HepG2 (cell line): ENCODE results near the gene PPP1R9B. TPM values are rescaled to one million over a fixed set of nuclear protein-coding genes. Genes with fewer than 3 reads are reported as not detected.

Source experiments
- ARNT2 ChIP-seq: sonication (generic); formaldehyde crosslinking; IDR thresholded peaks from 2 replicates; pipeline ENCODE4 v1.8.0; 2022; ENCODE audit warnings: mild to moderate bottlenecking, low read depth, missing genetic modification reagents, moderate library complexity
- BCL6 ChIP-seq: IDR thresholded peaks from 2 replicates; pipeline ENCODE4 v1.6.1; 2016; ENCODE audit warnings: missing genetic modification reagents, missing compliant biosample characterization
- DPF2 ChIP-seq: sonication (generic); formaldehyde crosslinking; IDR thresholded peaks from 2 replicates; pipeline ENCODE4 v1.4.0; 2020; ENCODE audit warnings: mild to moderate bottlenecking, low read depth, missing genetic modification reagents, borderline replicate concordance
- HMG20B ChIP-seq: conservative IDR thresholded peaks from 2 replicates; pipeline ENCODE4 v1.6.1; 2016; ENCODE audit warnings: missing genetic modification reagents, missing compliant biosample characterization
- MAFF ChIP-seq: IDR thresholded peaks from 2 replicates; pipeline ENCODE4 v1.6.1; 2011; ENCODE audit warnings: low read depth, low read length, improper control_type of control experiment
- NR2F6 ChIP-seq, 2 experiments: IDR thresholded peaks; 2 replicates each; pipeline ENCODE4 v1.6.1; 2016; ENCODE audit warnings: antibody characterized with exemption in 1 of 2, mild to moderate bottlenecking in 1 of 2
- RFXAP ChIP-seq: sonication (generic); formaldehyde crosslinking; IDR thresholded peaks from 2 replicates; pipeline ENCODE4 v1.4.0; 2020; ENCODE audit warnings: missing genetic modification reagents, borderline replicate concordance
- SAP130 ChIP-seq: IDR thresholded peaks from 2 replicates; pipeline ENCODE4 v1.6.1; 2016; ENCODE audit warnings: low read depth
- SNAPC2 ChIP-seq: sonication (generic); formaldehyde crosslinking; IDR thresholded peaks from 2 replicates; pipeline ENCODE4 v1.8.1; 2022; ENCODE audit warnings: mild to moderate bottlenecking, missing genetic modification reagents
- SP5 ChIP-seq: IDR thresholded peaks from 2 replicates; pipeline ENCODE4 v1.6.1; 2016; ENCODE audit warnings: low read depth, borderline replicate concordance
- ZFP91 ChIP-seq: sonication (generic); formaldehyde crosslinking; IDR thresholded peaks from 2 replicates; pipeline ENCODE4 v1.9.0; 2022; ENCODE audit warnings: missing genetic modification reagents, mild to moderate bottlenecking, borderline replicate concordance
- ZNF281 ChIP-seq: sonication (generic); formaldehyde crosslinking; IDR thresholded peaks from 2 replicates; pipeline ENCODE4 v1.4.0; 2020; ENCODE audit warnings: missing genetic modification reagents, borderline replicate concordance
- ZNF331 ChIP-seq: sonication (generic); formaldehyde crosslinking; IDR thresholded peaks from 2 replicates; pipeline ENCODE4 v1.4.0; 2020; ENCODE audit warnings: missing genetic modification reagents
- ZNF337 ChIP-seq: sonication (generic); formaldehyde crosslinking; IDR thresholded peaks from 2 replicates; pipeline ENCODE4 v1.5.1; 2020; ENCODE audit warnings: missing genetic modification reagents, low read depth, mild to moderate bottlenecking, borderline replicate concordance
- ZNF407 ChIP-seq: sonication (generic); formaldehyde crosslinking; IDR thresholded peaks from one replicate; pipeline ENCODE4 v1.5.1; 2020; ENCODE audit warnings: mild to moderate bottlenecking, missing genetic modification reagents; ENCODE audit errors: not compliant biosample characterization
- polyA plus RNA-seq, 8 experiments: library from polyadenylated mRNA; depleted of rRNA in 3 of 8; stranded (reverse) in 7 of 8; unstranded in 1 of 8; fragments of >200 nt; fragmentation: Illumina TruSeq in 4 of 8; extraction: Trizol in 4 of 8; gene quantifications; 2 replicates each; pipeline versions ENCODE4 v1.2.1 to v1.2.3, GENCODE V29; 2011 to 2016; ENCODE audit warnings: low read depth in 4 of 8, missing spikeins in 1 of 8, mixed read lengths in 1 of 8; ENCODE audit not compliant: insufficient read depth in 1 of 8
- total RNA-seq, 5 experiments: library from RNA; depleted of rRNA; stranded (reverse); fragments of >200 nt; fragmentation: Illumina TruSeq; extraction: Trizol; gene quantifications; 2 replicates each; pipeline ENCODE4 v1.2.3, GENCODE V29; 2016; ENCODE audit warnings: low read depth in 1 of 5

Gene PPP1R9B
- total and polyA plus RNA-seq, 2 of the 13 experiments (the other 11 are each of a cell fraction or from before 2014, with no cell fraction given) = 9.4 to 15.8 TPM

- peak; percentile 38; the same call in 1 of the 2 replicates for TF ChIP-seq ZNF281
- peak; percentile 56 for TF ChIP-seq SAP130 (CRISPR knock-in tag)
- TF ChIP-seq DPF2 (CRISPR knock-in tag) = peak; percentile 34; the same call in 1 of the 2 replicates
- peak; percentile 30; the same call in 1 of the 2 replicates for TF ChIP-seq ZNF331
- TF ChIP-seq ZNF337 (CRISPR knock-in tag) = no peak
- peak; percentile 70 for TF ChIP-seq NR2F6 (IDR thresholded peaks at IDR 0.05)
- peak; percentile 68 for TF ChIP-seq NR2F6 (CRISPR knock-in tag; IDR thresholded peaks at IDR 0.05)
- TF ChIP-seq BCL6 = peak; percentile 83
- 0 out of 2 replicates have a peak, but pooled peaks have one; percentile 9 for TF ChIP-seq HMG20B (CRISPR knock-in tag)
- TF ChIP-seq ZFP91 = peak; percentile 56; the same call in 1 of the 2 replicates
- TF ChIP-seq RFXAP (CRISPR knock-in tag) = peak; percentile 67; the same call in 1 of the 2 replicates
- 0 out of 2 replicates have a peak, but pooled peaks have one; percentile 46 for TF ChIP-seq SNAPC2
- TF ChIP-seq MAFF = peak; percentile 45; the same call in 1 of the 2 replicates
- peak; percentile 92 for TF ChIP-seq SP5 (CRISPR knock-in tag)
- TF ChIP-seq ARNT2 (CRISPR knock-in tag) = 0 out of 2 replicates have a peak, but pooled peaks have one; percentile 14
- TF ChIP-seq ZNF407 (CRISPR knock-in tag) = no peak
These were observed 17.3 kb downstream of the PPP1R9B start (continued) for GRCh38 chr17:50133028-50133768.
